Activated T-helper 1 cell treated with anti-CD3 and anti-CD28 coated beads, Interleukin-2, amount 50 U/mL, for 16 hours (primary cell): ENCODE measurements around the gene ACOXL.

Experiments
- DNase-seq, 2 donors: peaks; one replicate each; pipeline ENCODE4 v3.0.0-alpha.2; 2020; ENCODE audit warnings: low read depth in 1 of 2, low spot score in 1 of 2

The ACOXL gene

DNA sequence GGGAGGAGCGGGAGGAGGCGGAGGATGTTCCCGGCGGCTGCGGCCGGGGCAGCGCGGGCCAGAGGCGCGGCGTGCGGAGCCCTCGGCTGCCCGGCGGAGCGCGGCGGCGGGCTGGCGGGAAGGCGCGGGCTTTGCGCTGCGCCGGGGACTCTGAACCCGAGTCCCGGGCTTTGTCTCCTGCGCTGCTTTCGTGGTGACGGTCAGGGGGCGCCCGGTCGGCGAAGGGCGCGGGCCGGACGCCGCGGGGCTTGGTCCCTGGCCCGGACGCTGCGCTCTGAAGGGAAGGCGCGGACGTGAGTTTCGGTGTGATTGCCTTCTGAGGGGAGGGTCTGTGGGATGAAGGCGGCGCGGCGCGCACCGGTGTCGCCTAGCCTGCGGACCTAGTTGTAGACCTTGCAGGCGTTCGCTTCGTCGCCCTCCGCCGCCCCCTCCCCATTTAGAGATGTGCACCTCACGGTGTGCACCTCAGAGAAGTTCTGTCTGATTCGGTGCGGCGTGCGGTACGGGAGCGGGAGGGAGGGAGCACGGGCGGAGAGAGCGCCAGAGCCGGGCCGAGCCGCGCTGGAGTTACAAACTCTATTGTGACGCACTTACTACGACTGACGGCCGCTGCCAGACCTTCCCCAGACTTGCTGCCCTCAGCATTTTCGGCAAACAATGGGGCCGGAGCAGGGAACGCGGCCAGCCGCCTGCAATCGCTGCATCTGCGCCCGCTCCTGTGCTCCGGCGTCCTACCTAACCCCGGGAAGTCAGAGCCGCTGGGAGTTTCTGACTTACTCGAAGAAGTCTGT, 390.5 kb downstream of the ACOXL start:
- DNase-seq = no peak

DNA sequence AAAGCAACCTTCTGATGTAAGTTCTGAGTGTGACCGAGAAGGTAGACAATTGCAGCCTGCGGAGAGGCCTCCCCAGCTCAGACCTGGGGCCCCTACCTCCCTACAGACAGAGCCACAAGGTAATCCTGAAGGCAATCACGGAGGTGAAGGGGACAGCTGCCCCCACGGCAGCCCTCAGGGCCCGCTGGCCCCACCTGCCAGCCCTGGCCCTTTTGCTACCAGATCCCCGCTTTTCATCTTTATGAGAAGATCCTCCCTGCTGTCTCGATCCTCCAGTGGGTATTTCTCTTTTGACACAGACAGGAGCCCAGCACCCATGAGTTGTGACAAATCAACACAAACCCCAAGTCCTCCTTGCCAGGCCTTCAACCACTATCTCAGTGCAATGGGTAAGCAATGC, 391.4 kb downstream of the ACOXL start:
- DNase-seq = no peak

DNA sequence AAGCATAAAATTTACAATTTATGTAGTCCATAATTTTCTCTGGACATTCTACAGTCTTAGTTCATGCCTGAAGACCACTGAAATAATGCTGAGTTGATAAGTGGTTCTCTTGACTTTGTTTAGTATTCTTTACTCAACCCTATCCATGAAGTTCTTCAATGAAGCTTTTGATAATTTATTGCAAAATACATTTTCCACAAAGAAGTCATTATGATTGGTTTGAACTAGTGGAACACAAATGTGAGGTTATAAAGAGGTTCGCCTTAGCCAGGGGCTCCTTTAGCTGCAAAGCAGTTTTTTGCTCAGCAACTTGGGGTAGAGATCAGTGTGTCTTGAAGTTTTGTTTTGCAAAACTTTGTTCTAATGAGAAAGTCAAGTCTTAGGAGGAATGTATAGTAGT, 394.2 kb downstream of the ACOXL start:
- no peak for DNase-seq

DNA sequence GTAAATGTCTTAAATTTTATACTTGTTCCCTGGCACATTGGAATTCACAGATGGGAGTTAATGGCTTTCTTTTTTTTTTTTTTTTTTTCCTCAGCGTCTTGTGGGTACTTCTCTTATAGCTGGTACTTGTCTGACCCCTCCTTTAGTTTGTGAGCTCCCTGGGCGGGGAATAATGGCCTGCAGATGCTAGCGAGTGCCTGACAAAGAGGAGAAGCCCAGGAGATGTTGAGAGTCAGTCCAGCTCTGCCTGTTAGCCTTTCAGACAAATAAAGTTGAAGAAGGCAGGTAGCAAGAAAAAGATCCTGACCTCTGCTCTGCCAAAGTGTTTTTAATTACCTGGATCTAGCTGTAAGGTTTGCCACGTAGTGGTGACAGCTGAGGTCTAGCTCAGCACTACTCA, 395.0 kb downstream of the ACOXL start:
- DNase-seq = no peak

DNA sequence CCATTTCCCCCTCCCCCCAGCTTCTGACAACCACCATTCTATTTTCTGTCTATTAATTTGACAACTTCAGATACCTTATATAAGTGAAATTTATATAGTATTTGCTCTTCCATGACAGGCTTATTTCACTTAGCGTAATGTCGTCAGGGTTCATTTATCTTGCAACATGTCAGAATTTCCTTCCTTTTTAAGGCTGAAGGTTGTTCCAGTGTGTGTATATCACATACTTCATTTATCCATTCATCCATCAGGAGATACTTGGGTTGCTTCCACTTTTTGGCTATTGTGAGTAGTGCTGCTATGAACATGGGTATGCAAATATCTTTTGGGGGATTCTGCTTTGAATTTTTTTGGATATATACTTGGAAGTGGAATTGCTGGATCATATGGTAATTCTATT, 395.7 kb downstream of the ACOXL start:
- no peak for DNase-seq

DNA sequence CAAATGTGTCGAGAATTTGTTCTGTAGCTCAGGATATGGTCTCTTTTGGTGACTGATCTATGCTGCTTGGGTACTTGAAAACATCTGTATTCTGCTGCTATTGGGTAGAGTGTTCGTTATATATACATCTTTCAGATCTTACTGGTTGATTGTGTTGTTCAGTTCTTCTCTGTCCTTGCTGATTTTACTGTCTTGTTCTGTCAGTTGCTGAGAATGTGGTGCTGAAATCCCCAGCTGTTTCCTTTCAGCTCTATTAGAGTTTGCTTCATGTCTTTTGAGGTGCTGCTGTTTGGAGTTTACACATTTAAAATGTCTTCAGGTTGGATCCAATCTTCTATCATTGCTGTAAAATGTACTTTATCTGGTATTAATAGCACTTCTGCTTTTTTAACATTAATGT, 401.2 kb downstream of the ACOXL start:
- no peak for DNase-seq

DNA sequence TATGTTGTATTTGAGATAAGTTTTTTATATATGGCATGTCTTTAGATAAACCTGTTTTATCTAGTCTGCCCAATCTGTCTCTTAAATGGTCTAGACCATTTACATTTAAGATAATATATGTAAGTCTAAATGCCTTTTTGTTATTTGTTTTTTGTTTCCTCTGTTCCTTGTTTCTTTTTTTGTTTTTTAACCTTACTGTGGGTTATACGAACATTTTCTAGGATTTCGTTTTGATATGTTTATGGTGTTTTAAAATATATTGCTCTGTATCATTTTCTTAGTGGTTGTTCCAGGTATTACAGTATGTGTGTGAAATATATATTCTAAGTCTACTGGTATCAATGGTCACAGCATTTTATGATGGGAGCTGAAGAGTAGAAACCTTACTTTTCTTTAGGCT, 401.7 kb downstream of the ACOXL start:
- no peak for DNase-seq

DNA sequence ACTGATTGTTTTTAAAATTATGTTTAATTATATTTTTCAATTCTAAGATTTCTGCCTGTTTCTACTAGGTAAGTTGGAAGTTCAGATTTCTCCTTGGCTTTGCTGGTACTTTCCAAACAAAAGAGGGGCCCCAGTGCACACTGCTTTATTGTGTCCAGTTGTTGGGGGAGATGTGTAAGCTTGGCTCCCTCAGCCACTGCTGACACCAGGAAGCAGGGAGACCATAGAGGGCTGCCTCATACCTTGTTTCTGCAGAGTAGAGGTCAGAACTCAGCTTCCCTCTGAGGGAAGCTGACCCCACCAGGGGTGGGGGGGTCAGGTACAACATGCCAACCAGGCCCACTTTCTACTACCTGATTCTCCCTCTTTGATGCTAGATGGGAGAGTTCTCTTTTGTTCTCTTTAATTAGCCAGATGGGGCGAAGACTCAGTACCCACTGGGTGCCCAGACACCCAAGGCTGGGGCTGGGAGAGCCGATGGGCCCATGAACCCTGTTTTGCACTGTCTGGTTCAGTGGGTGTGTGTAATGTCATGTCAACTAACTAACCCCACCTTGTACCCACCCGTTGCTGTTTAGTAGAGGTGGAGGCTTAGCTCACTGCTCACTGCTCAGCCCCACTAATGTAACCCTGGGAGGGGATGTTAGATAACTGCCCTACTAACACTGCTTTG, 403.0 kb downstream of the ACOXL start:
- no peak for DNase-seq

DNA sequence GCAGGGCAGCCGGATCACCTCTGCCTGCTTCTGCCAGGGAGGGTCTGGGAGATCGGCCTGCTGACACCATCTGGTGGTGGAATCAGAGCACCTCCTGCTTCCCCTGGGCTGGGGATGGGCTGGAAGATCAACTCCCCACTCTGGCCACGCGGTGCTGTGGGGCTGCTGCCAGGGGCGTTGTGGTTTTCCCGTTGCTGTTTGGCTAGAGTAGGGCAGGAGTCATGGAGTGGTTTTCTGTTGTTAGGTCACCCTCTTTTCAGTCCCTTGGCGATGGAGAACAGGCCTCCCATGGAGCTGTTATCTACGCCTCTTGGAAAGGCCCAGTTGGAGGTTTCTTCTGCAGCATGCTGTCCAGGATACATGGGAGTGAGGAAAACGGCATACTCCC, 403.5 kb downstream of the ACOXL start:
- no peak for DNase-seq

DNA sequence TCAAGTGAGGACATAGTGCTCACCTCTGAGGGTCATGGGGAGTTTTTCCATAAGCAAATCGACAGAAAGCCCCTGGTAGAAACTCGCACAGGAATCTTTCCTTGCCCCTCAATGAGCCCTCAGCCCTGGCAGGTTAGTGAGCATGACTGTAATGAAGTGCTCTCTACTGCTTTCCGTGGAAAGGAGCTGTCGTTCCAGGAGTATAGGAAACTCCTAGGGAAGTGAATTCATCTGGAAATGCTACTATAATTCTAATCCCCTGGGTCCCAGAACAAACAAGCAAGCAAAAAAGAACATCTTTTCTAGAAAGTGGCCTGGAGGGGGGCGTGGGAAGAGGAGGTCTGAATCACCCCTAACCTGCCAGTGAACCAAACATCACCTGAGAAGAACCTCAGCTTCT, 406.5 kb downstream of the ACOXL start:
- DNase-seq = no peak

DNA sequence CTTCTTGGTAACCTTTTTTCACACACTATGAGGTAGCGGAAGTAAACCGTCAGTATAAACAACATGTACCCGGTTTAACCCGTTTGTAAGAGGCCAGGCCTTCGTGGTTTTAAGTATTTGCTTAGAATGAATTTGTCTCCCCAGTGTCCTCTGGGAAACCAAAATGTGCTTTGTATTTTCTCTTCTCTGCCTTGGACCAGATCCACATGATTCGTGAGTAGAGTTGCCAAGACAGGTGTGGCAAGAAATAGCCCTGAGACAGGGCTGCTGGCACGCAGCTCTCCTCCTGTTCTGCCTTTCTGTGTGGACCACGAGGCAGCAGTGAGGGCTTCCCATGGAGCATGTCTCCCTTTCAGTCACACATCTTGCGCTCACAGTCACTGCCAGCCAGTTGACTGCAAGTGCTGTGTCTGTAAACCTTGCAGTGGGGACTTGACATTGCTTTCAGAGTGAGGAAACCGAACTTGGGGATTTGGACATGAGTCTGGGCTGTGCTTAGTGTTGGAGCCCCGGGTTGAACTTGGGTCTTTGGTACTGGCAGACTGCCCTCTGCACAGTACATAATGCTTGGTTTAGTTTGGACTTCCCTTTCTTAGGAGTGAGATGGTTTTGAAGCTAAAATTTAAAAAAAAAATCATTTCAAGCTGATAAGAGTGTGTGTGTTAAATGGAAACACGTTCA, 407.4 kb downstream of the ACOXL start:
- no peak for DNase-seq

DNA sequence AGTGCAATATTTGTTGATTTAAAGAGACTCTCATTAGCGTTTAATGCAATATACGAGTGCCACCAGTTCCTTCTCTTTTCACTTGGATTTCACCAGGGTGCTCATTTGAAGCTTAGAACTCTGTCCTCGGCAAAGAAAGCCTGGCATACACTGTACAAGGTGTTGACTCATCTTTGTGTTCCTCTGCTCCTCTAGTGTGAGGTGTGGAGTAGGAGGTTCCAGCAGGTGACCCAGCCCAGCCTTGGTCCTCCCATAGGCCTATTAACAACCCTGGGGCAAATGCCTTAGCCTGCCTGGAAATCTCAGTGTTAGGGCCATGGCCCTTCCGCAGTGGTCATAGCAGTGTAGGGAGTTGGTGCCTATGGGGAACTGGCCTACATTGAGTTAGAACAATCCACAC, 408.4 kb downstream of the ACOXL start:
- DNase-seq = no peak

DNA sequence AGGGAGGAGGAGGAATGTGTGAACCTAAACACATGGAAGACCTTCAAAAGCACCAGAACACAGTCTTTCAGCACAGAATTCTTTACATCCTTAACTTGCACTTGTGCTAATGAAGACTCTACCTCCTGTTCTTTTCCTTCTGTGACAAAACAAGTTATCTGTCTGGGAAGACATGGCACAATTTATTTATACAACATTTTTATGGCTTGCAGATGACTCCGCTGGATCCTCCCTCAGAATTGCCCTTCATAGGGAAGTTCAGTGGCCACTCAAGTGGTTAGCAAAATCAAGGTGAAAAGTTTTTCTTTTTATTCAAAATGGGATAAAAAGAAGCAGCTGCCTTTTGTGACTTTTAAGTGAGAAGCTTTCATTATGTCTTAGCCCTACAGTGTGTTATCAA, 409.7 kb downstream of the ACOXL start:
- no peak for DNase-seq

DNA sequence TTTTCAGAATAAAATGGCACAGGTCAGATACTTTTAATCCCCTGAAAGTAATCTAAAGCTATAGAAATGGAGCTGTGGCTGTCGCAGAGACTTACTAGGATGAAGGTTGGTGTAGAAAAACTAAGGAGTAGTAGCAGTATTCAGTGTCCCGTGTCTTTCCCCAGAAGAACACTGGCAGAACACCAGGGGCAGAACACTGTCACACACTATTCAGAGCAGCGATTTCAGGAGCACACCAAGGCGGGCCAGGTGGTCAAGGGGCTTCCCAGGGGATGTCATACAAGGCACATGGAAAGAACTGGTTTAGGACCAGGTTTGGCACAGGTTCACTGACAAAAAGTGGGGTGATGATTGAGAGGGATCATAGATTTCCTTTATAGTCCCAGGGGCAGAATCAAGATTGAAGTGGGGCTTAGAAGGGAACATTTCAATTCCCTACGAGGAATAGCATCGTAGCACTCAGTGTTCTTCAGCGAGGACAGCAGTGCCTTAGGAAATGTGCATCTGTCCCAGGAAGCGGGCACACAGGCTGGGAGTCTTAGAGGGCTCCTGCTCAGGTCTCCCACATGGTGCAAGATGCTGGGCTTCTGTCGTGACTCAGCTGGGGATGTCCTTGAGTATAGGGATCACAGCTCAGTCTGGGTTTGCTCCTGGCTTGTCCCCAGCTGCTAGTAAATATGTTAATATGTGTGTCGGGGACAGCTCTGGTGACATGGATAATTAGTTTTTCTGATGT, 410.9 kb downstream of the ACOXL start:
- no peak for DNase-seq

DNA sequence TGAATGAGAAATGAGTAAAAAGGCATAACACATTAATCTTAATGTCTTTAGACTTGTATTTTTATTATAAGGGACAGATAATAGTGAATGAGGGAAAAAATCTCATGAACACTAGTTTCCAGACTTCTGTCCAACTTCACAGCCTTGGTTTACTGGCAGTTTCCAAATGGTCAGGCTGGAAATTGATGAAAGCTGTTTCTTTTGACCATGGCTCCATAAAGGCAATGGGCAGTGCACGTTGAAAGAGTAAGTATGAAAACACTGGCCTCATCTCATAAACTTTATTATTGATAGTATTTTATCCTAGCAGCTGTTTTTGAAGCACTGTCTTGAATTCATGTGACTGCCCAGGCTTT, 411.4 kb downstream of the ACOXL start:
- no peak for DNase-seq

DNA sequence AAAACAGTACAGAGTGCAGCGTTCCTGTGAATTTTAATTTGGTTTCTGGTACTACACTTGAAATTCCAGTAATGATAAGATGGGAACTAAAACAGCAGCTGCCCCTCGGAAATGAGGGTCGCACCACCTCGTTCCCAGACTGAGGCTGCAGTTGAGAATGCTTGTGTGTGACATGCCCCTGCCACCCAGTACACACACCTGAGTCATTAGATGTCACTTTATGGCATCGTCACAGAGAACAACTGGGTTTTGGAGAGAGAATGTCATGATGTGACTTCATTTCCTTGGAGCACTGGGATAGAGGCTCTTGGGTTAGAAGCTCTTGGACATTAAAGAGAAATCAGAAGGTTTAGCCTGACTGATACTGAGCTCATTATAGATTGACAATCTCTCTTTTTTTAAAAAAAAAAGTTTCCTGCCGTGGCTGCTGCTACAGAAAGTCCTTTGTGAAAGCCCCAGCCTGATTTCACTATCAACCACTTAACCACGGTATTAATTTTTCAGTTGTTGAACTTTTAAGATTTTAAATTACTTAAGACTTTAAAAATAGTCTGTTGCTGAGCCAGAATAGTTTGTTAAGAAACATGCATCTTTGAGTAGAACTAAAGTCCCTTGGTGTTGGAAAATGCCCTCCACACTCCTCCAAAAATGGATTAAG, 412.9 kb downstream of the ACOXL start:
- no peak for DNase-seq

DNA sequence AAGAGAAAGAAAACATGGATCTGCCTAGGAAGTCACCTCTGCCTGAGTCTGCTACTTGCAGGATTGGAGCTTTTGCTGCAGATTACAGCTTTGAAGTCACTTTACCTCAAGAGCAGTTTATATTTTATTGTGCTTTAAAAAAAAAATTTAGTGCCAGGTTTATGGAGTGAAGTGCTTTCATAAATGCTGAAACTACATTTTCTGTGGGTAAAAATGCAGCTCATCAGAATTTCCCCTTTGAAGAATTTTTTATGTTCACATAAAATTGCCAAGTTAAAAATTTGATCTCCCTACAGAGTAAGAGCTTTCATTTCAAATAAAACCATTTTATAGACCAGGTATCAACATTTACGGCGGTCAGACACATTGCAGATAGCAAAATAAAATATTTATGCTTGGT, 413.6 kb downstream of the ACOXL start:
- no peak for DNase-seq

DNA sequence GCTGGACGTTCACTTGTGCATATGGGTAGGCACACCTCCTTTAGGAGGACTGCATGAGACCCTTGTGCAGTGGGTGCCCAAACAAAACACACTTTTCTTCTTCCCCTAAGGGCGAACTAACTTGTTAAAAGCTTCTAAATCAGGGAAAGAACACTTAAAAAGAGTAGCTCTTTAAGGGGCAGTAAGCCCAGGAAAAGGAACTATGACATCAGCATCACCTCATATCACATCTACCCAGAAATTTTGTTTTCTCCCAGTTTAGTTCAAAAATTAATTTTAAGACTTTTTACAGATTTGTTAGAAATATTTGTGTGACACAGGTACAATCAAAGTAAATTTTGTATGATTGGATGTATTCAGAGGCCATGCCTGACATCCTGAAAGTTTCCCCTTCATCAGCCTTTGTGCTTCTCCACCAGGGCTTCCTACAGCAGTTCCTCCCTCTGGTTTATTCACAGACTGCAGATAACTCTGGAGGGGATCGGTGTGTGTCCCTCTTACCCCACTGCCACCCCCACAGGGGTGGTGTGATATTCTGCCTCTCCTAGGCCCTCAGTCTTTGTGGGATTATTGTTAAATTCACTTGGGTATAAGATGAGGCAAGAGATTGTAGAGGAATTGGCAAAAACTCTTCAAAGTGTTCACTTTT, 416.0 kb downstream of the ACOXL start:
- no peak for DNase-seq

DNA sequence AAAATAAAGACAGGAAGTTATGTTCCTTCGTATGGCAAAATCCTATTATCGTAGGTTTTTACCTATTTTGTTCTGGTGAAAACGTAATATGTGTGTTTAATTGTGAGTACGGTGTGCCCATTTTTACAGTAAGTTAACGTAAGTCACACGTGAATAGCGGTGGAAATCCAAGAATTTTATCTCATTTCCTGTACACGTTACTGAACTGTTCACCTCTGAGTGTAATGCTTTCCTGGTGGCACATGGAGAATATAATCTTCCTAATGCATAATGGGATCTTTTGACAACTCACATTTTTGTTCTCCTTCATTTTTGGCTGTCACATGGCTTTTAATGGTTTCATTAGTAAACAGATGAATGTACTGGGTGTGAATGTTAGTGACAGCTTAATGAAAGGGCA, 416.6 kb downstream of the ACOXL start:
- no peak for DNase-seq

DNA sequence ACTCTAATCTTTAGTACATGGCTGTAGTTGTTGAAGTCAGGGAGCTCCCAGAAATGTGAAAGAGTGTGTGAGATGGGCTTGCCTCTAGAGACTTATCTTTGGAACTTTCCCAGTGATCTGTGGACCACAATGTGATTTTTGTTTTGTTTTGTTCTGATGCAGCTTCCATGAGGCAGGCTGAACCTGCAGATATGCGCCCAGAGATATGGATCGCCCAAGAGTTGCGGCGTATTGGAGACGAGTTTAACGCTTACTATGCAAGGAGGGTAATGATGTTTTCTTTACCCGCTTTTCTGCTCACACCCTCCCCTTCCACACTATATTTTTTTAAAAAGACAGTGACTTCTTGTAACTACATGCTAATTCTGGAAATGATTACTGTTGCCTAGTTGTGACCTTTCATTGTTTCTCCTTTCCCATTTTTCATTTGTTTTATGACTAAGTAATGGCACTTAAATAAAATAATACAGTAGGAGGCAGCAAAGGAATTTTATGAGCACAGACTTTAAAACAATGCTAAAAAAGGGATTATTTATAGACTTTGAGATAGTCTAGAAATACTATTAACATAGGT, 417.6 kb downstream of the ACOXL start:
- DNase-seq = no peak
